ENCODE data around the gene COL4A1.

The COL4A1 gene

DNA sequence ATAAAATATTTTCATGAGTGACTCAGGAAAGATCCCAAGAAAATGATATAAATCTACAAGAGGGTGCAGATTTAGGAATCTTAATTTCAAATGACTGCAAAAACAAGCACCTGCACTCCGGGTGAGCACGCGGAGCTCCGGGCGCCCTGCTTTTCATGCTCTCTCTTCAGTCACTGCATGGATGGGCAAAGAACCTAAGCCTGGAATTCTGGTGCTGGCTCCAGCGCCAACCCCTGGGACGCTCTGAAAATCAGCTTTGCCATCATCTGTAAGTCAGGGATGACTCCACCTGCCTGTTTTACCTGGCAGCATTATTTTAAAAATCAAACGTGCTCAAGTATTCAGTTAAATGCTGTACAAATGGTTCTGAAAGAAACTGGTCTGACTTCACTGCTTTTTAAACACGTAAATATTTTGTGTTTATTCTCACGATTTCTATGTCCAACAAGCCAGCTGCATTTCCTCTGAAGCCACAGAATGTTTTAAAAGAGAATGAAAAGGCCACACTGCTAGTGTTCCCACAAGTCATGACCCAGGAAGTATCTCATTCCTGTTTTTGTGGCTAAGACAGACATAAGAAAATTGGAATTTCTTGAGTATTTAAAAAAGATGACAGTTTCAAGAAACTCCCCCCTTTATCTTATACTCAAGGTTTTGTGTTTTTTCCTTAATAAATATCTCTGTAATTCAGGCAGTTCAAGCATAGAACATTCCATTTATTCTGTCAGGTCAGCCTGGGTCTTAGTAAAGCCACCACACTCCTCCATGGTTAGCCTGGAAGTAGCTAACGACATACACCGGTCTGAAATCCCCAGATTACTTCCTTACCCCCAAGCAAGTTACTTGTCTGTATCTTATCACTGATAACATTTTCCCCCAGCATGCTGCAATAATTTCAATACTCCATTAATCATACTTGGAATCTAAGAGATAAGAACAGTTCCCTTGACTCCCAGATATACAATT is 81.1 kb downstream of the COL4A1 start:
- DNase-seq (ENCODE audit: extremely low read depth in 1 of 2, low read depth in 1 of 2) = no peak

GRCh38 chr13:110225003-110225402 is 82.0 kb downstream of the COL4A1 start:
- no peak for DNase-seq (ENCODE audit: extremely low read depth in 1 of 2, low read depth in 1 of 2)

DNA sequence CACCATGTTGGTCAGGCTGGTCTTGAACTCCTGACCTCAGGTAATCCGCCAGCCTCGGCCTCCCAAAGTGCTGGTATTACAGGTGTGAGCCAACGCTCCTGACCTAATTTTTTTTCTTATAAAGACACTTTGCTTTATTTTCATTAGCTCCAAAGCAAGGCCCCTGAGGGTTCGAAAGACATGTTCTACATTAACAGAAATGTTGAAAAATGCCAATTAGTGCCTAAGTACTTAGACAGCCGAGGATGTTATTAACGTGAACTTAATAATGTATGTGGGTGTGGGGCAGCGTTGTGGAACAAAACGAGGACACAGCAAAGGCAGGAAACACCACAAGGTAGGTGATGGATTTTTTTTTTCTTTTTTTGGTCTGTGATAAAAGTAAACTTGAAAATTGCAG is 82.4 kb downstream of the COL4A1 start:
- no peak for DNase-seq (ENCODE audit: extremely low read depth in 1 of 2, low read depth in 1 of 2)

- DNase-seq (ENCODE audit: extremely low read depth in 1 of 2, low read depth in 1 of 2) = no peak
Measured at GRCh38 chr13:110221406-110222117, 85.4 kb downstream of the COL4A1 start.

- DNase-seq (ENCODE audit: extremely low read depth in 1 of 2, low read depth in 1 of 2) = no peak
Measured at GRCh38 chr13:110220471-110220870, 86.5 kb downstream of the COL4A1 start.

GRCh38 chr13:110218581-110219201 is 88.3 kb downstream of the COL4A1 start:
- no peak for DNase-seq (ENCODE audit: extremely low read depth in 1 of 2, low read depth in 1 of 2)

DNA sequence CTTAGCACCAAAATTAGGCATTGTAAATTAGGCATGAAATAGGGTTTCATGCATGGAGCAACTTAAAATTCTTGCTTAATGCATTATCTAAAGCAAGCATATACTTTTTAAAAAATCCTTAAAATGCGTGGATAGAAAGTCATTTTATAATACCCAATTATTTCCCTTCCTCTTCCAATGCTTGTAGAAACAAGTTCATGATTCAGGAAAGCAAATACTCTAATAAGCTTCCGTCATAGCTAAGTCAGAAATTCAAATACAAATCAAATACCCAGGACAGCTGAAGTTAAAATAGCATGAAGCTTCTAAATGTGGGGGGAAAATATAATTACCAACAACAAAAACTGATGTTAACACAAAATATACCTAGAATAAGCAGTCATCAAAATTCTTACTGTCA is 89.1 kb downstream of the COL4A1 start:
- DNase-seq (ENCODE audit: extremely low read depth in 1 of 2, low read depth in 1 of 2) = no peak

- no peak for DNase-seq (ENCODE audit: extremely low read depth in 1 of 2, low read depth in 1 of 2)
Measured at GRCh38 chr13:110217085-110217484, 89.9 kb downstream of the COL4A1 start.

DNA sequence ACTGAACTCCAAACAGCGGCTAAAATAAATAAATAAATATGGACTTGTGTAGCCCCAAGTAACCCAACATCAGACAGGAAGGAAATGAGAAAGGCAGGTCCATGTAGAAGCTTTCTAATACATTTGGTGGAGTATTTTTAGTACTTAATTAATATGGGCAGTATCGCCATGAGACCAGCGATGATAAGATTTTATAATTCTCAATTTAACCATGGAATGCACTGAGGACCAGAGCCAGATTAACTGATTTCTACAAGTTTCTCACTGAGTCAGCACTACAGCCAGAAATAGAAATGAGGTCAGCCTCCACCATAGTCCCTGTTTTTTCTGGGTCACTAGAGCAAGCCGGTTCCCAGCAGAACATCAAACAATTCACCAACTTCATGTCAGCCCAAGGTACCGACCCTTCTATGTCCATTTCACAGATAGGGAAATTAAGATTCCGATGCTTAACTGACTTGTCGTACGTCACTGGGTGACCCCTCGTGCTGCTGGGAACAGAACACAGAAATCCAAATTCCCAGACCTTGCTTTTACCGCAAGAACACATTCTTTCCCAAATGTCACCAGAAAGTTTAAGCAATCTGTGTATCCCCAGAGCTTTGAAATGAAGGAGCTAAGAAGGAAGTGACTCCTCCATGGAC is 90.4 kb downstream of the COL4A1 start:
- DNase-seq (ENCODE audit: extremely low read depth in 1 of 2, low read depth in 1 of 2) = no peak

DNA sequence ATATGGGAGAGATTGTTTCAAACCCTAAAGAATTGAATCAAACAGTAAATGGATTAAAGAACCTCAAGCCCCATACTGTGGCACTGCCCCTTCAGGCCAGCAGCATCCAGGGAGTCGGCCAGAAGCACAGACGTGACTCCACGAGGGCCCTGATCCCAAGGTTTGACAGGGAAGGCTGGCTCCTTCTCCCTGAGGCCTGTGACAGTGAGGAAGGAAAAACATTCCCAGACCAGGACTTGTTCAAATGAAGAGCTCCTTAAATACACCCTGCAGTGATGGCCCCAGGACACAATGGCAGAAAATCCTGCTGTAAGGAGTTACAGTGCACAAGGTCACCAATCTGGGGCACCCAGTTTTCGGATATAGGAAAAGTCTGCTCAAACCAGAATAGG is 91.0 kb downstream of the COL4A1 start:
- no peak for DNase-seq (ENCODE audit: extremely low read depth in 1 of 2, low read depth in 1 of 2)

GRCh38 chr13:110215606-110216005 is 91.4 kb downstream of the COL4A1 start:
- DNase-seq (ENCODE audit: extremely low read depth in 1 of 2, low read depth in 1 of 2) = no peak

GRCh38 chr13:110214637-110215036 is 92.3 kb downstream of the COL4A1 start:
- DNase-seq (ENCODE audit: extremely low read depth in 1 of 2, low read depth in 1 of 2) = no peak

GRCh38 chr13:110213461-110214074 is 93.4 kb downstream of the COL4A1 start:
- no peak for DNase-seq (ENCODE audit: extremely low read depth in 1 of 2, low read depth in 1 of 2)

DNA sequence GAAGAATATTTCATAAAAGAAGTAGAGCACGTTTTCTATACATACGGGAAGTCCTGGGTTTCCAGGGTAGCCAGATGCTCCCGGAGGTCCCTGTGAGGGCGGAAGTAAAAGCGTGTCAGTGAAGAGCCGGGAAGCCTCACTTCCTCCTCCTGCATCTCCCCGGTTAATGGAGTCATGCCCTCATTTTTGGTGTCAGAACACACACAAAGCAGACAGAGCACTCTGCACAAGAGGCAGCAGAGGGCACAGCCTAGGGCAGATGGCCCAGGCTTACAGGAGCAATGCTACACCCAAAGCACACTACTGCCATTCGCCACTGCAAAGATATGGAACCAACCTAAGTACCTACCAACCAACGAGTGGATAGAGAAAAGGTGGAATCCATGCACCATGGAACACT is 94.4 kb downstream of the COL4A1 start:
- no peak for DNase-seq (ENCODE audit: extremely low read depth in 1 of 2, low read depth in 1 of 2)

GRCh38 chr13:110211735-110212134 is 95.2 kb downstream of the COL4A1 start:
- DNase-seq (ENCODE audit: extremely low read depth in 1 of 2, low read depth in 1 of 2) = no peak

- no peak for DNase-seq (ENCODE audit: extremely low read depth in 1 of 2, low read depth in 1 of 2)
Measured at GRCh38 chr13:110211046-110211445, 95.9 kb downstream of the COL4A1 start.

- DNase-seq (ENCODE audit: extremely low read depth in 1 of 2, low read depth in 1 of 2) = no peak
Measured at GRCh38 chr13:110210604-110210985, 96.4 kb downstream of the COL4A1 start.

- no peak for DNase-seq (ENCODE audit: extremely low read depth in 1 of 2, low read depth in 1 of 2)
Measured at GRCh38 chr13:110209950-110210603, 96.9 kb downstream of the COL4A1 start.

DNA sequence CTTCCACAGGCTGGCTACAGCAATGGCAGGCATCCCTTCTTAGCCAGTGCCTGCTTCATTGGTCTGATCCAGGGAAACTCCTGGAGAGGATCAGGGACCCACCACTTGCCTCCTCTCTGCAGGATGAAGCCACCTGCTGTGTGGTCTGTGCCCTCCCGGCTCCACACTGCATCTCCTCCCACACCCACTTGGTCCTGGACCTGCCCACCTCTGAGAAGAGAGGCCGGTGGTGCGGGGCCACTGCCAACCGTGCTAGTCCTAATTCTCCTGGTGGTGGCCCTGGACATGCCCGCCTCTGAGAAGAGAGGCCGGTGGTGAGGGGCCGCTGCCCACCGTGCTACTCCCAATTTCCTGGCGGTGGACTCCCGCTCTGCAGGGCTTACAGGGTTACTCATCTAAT is 98.8 kb downstream of the COL4A1 start:
- DNase-seq (ENCODE audit: extremely low read depth in 1 of 2, low read depth in 1 of 2) = no peak

DNA sequence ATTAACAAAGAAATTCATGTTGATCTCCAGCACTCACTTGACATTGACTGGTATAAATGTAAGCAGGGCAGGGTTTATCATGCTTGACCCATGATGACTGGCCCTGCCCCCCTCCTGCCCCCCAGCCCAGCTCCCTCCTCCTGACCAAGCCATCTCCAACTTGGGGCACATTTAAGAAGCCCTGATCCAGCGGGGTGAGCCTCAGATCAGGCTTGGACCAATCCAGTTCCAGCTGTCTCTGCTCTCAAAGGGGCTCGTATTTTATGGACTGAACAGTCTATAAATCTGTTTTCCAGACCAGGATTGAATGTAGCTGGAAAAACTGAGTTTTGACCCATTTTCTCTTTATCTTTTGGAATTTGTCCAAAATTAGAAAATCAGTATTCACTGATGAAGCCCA is 100.0 kb downstream of the COL4A1 start:
- DNase-seq (ENCODE audit: extremely low read depth in 1 of 2, low read depth in 1 of 2) = no peak

Data from stimulated activated CD8-positive, alpha-beta memory T cell treated with anti-CD3 and anti-CD28 coated beads, Interleukin-7, amount 100 ng/mL, for 48 hours (primary cell).